C4-2B (cell line): ENCODE data around the gene R3HCC1L.

Experiments
- H3K27ac ChIP-seq: fragments of 450-650 bp; 2 replicates; pipeline ENCODE4 v1.5.1; 2017
- ZFX ChIP-seq: fragments of 450-650 bp; IDR thresholded peaks from 2 replicates; pipeline ENCODE4 v1.6.1; 2017
- TF ChIP-seq, protein P1 (sequence below): fragments of 450-650 bp; conservative IDR thresholded peaks from 2 replicates; pipeline ENCODE4 v1.5.1; 2017; ENCODE audit warnings: mild to moderate bottlenecking

Gene R3HCC1L

DNA sequence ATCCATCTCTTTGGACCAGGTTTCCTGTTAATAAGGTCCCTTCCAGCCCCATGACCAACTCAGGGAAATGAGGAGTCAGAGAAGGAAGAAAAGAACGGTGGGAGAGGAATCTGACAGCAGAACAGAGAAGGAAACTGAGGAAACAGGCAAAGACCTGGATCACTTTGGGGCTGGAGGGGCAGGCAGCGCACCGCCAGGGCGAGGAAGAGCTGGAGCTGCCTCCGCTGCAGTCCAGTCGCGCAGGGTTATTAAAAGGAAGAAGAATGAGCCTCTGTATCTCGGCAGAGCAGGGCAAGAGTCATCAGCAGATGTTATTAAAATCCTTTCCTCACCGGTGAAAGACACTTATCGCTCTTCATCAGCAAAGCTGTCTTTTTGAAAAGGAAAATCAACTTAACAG lies 37.7 kb upstream of the R3HCC1L start:
- TF ChIP-seq, protein P1, sequence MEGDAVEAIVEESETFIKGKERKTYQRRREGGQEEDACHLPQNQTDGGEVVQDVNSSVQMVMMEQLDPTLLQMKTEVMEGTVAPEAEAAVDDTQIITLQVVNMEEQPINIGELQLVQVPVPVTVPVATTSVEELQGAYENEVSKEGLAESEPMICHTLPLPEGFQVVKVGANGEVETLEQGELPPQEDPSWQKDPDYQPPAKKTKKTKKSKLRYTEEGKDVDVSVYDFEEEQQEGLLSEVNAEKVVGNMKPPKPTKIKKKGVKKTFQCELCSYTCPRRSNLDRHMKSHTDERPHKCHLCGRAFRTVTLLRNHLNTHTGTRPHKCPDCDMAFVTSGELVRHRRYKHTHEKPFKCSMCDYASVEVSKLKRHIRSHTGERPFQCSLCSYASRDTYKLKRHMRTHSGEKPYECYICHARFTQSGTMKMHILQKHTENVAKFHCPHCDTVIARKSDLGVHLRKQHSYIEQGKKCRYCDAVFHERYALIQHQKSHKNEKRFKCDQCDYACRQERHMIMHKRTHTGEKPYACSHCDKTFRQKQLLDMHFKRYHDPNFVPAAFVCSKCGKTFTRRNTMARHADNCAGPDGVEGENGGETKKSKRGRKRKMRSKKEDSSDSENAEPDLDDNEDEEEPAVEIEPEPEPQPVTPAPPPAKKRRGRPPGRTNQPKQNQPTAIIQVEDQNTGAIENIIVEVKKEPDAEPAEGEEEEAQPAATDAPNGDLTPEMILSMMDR = no peak
- TF ChIP-seq ZFX = no peak
- no peak overlapping the region for H3K27ac ChIP-seq

DNA sequence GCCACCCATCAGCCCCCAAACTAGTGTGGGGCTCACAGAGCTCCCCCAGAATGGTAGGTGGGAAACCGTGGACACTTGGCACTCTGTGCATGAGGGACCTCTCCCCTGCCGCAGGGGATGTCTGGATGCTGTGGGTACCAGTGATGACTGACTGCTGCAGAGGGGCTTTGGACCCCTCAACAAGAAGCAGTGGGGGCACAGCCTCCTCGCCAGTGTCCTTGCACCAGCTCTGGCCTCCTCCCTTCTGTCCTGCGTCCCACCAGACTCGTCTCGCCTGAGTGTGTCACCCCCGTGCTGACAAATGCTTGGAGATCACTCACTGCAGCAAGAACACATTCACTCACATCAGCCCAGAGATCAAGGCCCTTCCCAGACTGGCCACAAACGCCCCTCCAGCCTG lies 37.3 kb upstream of the R3HCC1L start:
- TF ChIP-seq ZFX = no peak
- TF ChIP-seq, protein P1 = no peak
- H3K27ac ChIP-seq = no peak overlapping the region

DNA sequence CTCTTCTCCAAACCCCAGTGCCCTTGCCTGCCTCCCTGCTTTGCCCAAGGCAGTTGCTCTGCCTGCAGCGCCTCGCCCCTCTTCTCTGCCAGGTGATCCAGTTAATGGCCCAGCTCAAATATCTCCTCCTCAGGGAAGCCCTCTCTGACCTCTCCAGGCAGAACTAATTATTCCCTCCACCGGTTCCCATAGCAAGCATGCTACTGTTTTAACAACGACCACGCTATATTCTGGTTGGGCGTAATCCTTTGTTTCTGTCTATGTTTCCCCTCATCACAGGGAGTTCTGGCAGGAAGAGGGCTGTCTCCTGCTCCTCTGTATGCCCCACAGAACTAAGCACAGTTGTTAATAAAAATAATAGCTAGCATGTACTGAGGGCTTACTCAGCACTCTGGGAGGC lies 36.8 kb upstream of the R3HCC1L start:
- TF ChIP-seq, protein P1 = no peak
- TF ChIP-seq ZFX = no peak
- no peak overlapping the region for H3K27ac ChIP-seq

DNA sequence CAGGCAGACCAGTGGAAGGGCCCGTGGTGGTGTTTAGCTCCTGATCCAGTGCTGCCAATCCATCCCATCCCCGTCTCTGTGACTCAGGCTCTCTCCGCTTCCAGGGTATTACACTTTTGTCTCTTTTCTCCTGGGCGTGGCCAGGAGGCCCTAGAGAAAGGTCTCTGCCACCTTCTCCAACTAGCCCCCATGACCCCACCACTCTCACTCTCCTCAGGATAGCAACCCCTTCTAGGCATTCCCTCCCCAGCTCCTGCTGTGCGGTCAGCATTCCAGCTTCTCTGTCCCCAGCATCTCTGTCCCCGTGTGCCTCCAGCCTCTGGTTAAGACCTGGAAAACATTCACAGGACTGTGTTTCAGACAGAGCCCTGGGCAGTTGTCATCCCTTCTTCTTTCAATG lies 36.2 kb upstream of the R3HCC1L start:
- H3K27ac ChIP-seq = no peak overlapping the region
- TF ChIP-seq, protein P1 = no peak
- TF ChIP-seq ZFX = no peak

DNA sequence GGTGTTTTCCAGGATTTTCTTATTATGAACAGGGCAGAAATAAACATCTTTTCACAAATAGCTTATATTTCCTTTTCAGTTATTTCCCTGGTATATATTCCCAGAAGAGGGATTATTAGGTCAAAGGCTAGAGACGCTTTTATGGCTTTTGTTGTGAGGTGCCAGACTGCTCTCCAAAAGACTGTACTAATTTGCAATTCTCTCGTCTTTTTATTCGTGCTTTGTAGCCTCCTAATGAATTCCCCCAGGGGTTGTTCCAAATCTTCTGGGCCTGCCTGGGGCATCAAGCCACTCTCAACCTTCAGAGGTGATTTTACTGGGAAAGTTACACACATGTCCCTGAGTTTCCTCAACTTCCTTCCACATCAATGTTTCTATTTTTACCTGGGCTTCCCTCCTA lies 34.0 kb upstream of the R3HCC1L start:
- no peak for TF ChIP-seq ZFX
- TF ChIP-seq, protein P1 = no peak
- H3K27ac ChIP-seq = no peak overlapping the region

DNA sequence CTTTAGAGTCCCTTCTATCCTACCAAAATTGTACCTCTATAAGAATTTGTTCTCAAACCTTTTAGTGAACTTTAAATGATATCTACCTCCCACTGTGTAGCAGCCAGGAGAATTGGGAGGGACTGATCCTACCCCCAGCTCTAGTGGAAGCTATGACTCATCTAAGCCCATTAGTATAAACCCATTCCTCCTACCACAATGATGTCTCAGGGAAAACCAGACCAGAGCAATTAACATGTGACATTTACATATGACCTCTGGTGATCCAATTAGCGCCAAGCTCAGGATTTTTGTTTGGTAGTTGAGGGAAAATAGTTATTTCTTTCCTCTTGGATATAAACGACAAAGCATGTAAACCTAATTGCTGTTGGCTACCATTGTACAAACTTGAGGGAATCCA lies 33.1 kb upstream of the R3HCC1L start:
- TF ChIP-seq, protein P1 = no peak
- no peak overlapping the region for H3K27ac ChIP-seq

DNA sequence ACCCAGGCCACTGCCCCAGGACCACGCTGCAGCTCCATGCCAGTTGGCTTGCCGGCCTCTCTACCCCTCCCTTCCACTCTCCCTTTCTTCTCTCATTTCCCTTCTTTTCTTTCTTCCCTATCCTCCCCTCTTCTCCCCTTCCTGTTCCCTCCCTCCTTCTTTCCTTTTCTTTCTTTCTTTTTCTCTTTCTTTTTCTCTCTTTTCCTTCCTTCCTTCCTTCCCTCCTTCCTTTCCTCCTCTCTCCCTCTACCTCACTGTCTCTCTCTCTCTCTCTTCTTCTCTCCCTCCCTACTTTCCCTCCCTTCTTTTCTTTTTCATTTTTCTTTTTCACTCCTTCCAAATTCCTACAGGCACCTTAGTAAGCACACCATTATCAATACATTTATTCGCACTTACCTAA lies 30.3 kb upstream of the R3HCC1L start:
- no peak overlapping the region for H3K27ac ChIP-seq
- TF ChIP-seq, protein P1 = no peak
- no peak for TF ChIP-seq ZFX

DNA sequence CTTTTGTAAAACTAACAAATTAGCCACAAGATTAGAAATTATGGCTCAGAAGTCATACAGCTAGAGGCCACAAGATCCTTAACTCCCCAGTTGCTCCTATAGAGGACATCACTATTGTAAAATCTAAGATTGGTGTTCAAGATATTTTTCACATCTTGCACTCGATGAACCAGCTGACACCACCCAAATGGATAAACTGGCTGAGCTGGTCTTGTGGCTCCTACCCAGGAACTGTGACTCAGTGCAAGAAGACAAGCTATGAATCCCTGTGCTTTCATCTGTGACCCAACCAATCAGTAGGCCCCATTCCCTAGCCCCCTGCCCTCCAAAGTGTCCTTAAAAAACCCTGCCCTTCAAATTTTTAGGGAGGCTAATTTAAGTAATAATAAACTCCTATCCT lies 27.9 kb upstream of the R3HCC1L start:
- no peak overlapping the region for H3K27ac ChIP-seq
- no peak for TF ChIP-seq ZFX
- TF ChIP-seq, protein P1 = no peak
